GM18511 (cell line): Measurements from ENCODE around the gene CLEC20A.

Source experiments
- ATAC-seq: cut with Tn5 transposase; IDR thresholded peaks from one replicate; pipeline ENCODE4 v1.9.1; 2021; ENCODE audit warnings: mild to moderate bottlenecking, moderate library complexity; ENCODE audit not compliant: unreplicated experiment

Gene CLEC20A

GRCh38 chr1:178500936-178501554, 4.3 kb upstream of the CLEC20A start:
- ATAC-seq, result no peak

DNA sequence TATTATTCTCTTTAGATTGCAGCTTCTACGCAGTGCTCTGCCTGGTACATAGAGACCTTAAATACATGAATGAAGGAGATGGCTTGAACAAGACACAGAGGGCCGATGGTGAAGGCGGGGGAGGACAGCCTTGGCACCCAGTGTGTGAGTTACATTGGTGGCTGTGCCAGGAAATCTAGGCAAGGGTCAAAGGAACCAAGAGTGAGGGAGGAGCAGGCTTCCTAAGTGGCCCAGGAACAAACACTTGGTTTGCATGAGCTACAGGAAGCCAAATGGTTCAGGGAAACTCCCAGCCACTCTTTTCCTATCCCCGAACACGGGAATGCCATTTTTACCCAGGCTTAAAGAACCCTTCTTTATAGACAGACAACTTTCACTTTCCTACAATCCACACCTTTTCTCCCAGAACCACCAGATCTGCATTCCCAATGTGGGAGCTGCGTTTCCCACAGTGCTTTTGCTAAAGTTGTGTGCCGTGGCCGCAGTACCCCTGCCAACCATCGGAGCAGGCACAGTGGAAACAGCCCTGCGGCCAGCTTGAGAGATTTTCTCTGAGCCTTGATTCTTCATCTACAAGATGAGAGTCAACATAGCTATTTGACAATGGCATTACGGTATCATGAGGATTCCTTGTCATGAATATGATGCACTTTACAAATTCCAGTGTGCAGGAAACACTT, 3.5 kb upstream of the CLEC20A start:
- no peak for ATAC-seq

DNA sequence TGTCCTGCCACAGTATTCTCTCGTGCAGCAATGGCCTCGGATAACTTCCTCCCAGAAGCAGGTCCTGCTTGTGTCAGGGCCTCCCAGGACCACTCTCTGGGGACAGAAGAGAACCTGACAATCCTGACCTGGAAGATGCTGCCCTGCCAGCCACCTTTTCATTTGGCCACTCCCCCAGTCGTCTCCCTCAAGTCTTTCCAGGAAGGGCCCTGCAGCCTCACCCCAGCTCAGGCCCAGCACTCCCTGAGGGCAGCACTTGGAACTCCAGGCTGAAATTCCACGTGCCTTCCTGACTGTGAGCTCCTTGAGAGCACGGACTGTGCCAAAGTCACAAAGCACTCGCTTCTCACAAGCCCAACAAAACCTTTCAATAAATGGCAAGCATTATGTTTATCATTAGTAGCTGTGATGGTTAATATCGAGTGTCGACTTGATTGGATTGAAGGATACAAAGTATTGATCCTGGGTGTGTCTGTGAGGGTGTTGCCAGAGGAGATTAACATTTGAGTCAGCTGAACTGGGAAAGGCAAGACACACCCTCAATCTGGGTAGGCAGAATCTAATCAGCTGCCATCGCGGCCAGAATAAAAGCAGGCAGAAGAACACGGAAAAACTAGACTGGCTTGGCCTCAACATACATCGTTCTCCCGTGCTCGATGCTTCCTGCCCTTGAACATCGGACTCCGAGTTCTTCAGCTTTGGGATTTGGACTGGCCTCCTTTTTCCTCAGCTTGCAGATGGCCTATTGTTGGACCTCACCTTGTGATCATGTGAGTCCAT, 2.3 kb upstream of the CLEC20A start:
- no peak for ATAC-seq

DNA sequence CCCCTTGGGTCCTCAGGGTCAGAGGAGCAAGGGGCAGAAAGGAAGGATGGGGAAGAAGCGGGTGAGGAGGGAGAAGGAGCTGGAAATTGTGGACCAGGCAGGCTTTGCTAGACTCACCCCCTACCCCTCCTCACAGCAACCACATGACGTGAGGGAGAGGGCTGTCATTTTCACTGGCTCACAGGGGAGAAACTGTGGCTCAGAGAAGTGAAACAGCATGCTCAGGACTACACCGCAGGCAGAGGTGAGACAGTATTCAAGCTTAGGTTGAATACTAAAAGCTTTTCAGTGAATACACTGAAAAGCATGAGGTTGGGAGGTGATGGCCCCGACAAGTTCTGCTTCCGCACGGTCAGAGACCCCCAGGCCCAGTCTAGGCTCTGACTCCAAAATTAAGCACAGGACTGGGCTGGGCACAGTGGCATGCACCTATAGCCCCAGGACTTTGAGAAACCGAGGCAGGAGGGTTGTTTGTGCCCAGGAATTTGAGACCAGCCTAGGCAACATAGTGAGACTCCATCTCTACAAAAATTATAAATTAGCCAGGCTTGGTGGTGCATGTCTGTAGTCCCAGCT, 1.2 kb upstream of the CLEC20A start:
- ATAC-seq, result no peak

GRCh38 chr1:178495741-178496409, 889 bp downstream of the CLEC20A start:
- ATAC-seq, result no peak

- ATAC-seq, result no peak
Observed at GRCh38 chr1:178495158-178495557, 1.6 kb downstream of the CLEC20A start.

DNA sequence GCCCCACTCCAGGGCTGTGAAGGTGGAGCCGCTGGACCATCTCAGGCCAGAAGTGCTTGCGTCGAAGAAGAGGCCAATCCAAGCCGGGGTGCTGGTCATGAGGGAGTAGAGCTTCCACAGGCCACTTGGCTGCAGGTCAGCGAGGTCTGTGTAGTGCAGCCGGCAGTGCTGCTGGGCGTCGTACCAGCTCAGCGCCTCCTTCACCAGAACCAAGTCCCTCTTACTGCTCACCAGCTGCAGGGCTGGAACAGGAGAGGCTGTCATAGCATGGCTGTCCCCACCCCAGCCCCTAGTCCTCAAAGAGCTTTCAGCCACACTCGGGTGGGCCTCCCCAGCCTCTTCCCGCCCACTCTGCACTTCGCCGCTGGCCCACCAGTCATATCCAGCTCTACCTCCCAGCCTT, 2.2 kb downstream of the CLEC20A start:
- no peak for ATAC-seq

DNA sequence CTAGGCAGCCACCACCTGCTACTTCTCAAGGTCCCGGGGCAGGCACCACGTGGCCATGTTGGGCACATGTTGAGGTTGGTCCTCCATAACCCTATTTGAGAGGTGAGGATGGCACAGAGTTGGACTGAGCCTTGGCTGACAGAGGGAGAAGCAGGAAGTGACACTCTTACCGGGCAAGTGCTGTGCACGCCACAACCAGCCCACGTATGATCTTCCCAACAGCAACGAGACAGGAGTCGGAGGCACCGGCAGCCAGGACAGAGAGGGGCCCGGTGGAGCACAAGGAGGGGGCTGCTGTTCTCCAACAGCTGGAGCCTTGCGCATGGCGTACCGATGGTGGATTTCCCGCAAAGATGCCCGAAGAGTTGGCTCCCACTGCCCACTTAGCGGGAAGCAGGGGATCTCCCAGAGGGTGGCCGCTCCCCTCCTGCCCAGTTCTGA, 3.4 kb downstream of the CLEC20A start:
- no peak for ATAC-seq

GRCh38 chr1:178492341-178492740, 4.4 kb downstream of the CLEC20A start:
- ATAC-seq, result no peak

- ATAC-seq, result no peak
Observed at GRCh38 chr1:178491721-178492120, 5.0 kb downstream of the CLEC20A start.

DNA sequence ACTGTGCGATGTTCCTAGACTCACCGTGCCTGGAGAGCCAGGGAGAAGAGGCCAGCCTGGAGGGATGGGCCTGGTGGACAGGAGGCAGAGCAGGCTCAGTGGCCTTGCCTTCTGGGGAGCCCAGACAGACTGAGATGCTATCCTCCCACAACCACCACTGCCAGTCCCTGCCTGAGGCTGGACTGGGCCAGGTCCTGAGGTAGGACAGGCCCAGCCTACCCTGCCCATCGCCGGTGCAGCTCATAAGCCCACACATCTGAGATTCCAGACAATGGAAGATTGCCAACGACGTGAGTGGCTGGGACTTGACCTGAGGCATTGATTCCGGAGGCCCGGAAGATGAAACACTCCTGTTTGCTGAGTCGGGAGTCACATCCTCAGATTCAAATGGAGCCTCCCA, 5.8 kb downstream of the CLEC20A start:
- ATAC-seq, result no peak

DNA sequence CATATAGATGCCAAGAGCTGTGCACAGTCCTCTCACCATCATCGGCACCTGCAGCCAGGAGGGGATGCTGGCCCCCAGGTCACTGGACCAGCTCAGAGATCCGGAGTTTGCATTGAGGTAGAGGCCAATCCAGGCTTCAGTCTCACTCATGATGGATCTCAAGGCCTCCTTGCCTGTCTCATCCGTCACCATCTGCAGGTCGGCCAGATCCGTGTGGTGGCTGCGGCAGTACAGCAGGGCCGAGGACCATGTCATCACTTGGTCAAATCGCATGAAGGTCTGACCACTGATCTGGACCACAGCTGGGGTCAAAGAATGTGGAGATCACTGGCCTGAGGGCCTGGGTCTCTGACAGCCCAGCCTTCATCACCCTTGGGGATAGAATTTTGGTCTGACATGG, 6.6 kb downstream of the CLEC20A start:
- ATAC-seq, result no peak

- no peak for ATAC-seq
Observed at GRCh38 chr1:178489399-178489798, 7.4 kb downstream of the CLEC20A start.

GRCh38 chr1:178488393-178488792, 8.4 kb downstream of the CLEC20A start:
- no peak for ATAC-seq

DNA sequence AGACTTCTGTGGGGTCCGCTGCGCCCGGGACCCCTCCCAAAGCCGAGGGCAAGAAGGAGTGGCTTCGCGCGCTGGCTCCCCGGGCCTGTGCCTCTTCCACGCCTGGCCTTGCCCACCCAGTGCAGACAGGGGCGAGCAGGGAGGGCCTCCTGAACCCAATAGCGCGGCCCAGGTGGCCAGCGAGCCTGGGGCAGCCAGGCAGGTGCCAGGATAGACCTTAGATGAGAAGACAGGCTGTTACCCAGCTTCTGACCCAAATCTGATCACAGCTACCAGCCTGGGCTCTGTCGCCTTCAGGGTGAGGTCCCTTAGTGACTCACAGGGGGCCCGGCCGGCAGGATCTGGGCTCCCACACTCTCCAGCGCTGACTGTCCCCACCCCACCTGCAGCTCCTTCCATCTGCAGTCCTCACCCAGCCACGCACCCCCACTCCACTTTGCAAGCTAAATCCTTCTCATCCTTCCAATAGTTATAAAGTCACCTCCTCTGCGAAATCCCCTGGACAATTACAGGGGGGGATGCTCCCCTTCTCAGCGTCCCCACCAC, 9.6 kb downstream of the CLEC20A start:
- no peak for ATAC-seq

DNA sequence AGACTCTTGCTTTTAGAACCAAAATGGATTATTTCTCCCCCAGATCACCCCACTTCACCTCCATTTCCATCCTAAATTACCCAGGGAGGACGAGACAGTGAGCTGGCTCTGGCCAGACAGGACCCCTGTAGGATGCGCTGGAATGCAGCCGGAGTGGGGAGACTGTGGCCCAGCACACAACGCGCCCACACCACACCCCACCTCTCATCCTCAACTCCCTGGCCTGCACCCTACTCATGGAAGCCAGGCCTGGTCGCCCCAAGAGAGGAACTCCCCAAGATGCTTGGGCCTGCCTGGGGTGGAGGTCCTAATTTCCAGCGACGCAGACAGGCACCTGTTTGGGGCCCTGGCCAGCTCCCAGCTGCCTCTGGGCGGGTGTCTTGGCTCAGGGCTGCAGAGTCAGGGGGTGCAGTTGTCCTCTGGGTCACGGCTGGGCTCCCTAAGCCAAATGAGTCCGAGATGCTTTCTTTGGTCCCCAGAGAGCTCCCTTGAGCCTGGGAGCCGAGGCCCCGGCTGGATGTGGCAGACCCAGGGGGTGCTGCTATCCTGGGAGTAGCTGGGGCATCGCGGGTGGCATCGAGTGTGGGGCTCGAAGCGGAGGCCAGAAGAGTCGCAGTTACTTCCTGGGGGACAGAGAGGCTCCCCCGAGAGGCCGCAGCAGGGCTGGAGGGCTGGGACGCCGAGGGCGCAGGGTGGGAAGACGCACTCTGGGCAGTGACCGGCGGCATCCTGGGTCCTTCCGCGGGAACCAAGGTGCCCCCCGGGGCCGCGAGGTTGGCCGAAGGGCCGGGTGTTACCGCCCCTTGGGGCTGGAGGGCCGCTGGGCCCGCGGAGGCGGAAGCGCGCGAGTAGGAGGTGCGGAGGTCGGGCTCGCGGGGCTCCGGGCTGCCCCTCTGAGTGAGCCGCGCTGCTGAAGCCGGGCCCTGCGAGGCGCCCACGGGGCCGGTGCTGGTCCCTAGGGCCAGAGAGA, 10.4 kb downstream of the CLEC20A start:
- no peak for ATAC-seq

- no peak for ATAC-seq
Observed at GRCh38 chr1:178485541-178485981, 11.2 kb downstream of the CLEC20A start.

DNA sequence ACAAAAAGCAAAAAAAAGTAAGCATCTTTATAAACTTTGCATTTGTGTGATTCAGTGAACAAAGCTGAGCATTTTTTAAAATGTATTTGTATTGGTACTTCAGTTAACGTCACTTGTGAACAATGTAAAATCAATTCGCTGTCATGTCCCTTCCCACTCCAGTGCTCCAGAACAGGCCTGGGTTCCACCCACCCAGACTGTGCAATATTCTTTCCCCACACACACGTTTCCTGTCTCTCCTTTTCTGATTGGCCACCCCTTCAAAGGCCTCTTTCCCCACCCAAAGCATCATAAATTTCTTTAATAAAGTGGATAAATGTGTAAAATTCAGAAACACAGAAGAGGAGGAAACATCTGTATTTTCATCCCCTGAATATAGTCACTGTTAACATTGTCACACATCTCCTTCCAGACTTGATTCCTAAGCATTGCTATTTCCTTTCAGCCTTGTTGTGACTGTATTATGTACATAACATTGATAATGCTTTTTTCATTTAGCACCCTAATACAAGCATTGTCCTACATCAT, 12.0 kb downstream of the CLEC20A start:
- no peak for ATAC-seq

DNA sequence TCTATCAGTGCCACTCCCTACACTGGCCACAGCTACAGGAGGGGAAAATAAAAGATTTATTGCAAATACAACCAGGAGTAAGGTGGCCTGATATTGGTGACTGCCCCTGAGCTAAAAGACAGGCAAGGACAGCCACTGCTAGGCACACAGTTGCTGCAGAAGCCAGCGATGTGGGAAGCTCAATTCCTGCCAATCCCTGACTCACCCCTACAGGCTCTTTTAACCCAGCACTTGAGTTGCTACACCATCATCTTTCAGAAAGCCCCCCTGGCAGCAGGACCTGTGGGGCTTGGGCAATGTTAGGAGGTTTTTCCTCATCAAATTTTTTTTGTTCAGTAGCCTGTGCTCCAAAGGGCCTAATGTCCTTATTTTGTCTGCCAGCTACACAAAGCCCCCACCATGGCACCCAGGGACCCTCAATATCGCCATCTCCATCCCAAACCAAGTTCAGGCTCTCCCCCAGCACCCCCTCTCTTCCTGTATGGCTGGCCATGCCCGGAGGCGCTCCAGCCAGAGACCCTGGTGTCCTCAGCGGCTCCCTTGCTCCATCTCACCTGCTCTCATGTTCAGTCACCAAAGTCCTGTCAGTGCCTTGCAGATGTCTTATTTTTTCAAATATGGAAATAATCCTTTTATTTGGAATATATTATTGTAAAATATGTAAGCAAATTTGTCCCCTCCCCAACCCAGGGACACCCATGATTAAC, 13.4 kb downstream of the CLEC20A start:
- no peak for ATAC-seq
